ENCODE measurements around the gene TEX53.

The TEX53 gene

GRCh38 chr9:114638404-114638803, 19.2 kb downstream of the TEX53 start:
- no peak for DNase-seq (ENCODE audit: low read depth)

GRCh38 chr9:114634387-114634786, 23.2 kb downstream of the TEX53 start:
- DNase-seq (ENCODE audit: low read depth) = no peak

GRCh38 chr9:114633438-114634089, 24.0 kb downstream of the TEX53 start:
- no peak for DNase-seq (ENCODE audit: low read depth)

- DNase-seq (ENCODE audit: low read depth) = no peak
Measured at GRCh38 chr9:114631166-114631565, 26.4 kb downstream of the TEX53 start.

GRCh38 chr9:114629563-114630090, 28.0 kb downstream of the TEX53 start:
- no peak for DNase-seq (ENCODE audit: low read depth)

- no peak for DNase-seq (ENCODE audit: low read depth)
Measured at GRCh38 chr9:114627553-114627952, 30.1 kb downstream of the TEX53 start.

- DNase-seq (ENCODE audit: low read depth) = no peak
Measured at GRCh38 chr9:114626415-114627020, 31.1 kb downstream of the TEX53 start.

GRCh38 chr9:114624677-114625076, 32.9 kb downstream of the TEX53 start:
- DNase-seq (ENCODE audit: low read depth) = no peak

GRCh38 chr9:114621975-114622609, 35.5 kb downstream of the TEX53 start:
- DNase-seq (ENCODE audit: low read depth) = no peak

- DNase-seq (ENCODE audit: low read depth) = no peak
Measured at GRCh38 chr9:114621561-114621960, 36.0 kb downstream of the TEX53 start.

- DNase-seq (ENCODE audit: low read depth) = no peak
Measured at GRCh38 chr9:114619191-114619761, 38.3 kb downstream of the TEX53 start.

- DNase-seq (ENCODE audit: low read depth) = no peak
Measured at GRCh38 chr9:114616684-114617520, 40.7 kb downstream of the TEX53 start.

GRCh38 chr9:114614373-114614772, 43.2 kb downstream of the TEX53 start:
- DNase-seq (ENCODE audit: low read depth) = no peak

- DNase-seq (ENCODE audit: low read depth) = no peak
Measured at GRCh38 chr9:114613919-114614318, 43.7 kb downstream of the TEX53 start.

- DNase-seq (ENCODE audit: low read depth) = no peak
Measured at GRCh38 chr9:114613087-114613486, 44.5 kb downstream of the TEX53 start.

- no peak for DNase-seq (ENCODE audit: low read depth)
Measured at GRCh38 chr9:114612272-114612923, 45.2 kb downstream of the TEX53 start.

- no peak for DNase-seq (ENCODE audit: low read depth)
Measured at GRCh38 chr9:114611516-114612271, 45.9 kb downstream of the TEX53 start.

- no peak for DNase-seq (ENCODE audit: low read depth)
Measured at GRCh38 chr9:114608525-114608796, 49.1 kb downstream of the TEX53 start.

GRCh38 chr9:114607671-114608524, 49.7 kb downstream of the TEX53 start:
- no peak for DNase-seq (ENCODE audit: low read depth)

- no peak for DNase-seq (ENCODE audit: low read depth)
Measured at GRCh38 chr9:114606597-114607207, 50.9 kb downstream of the TEX53 start.

Measured in stimulated activated CD8-positive, alpha-beta memory T cell treated with anti-CD3 and anti-CD28 coated beads, Interleukin-15, amount 100 ng/mL, for 24 hours (primary cell).